ENCODE results near the gene CCDC30.
A peak's percentile ranks its signal among the peaks of the same experiment; 100 is the strongest.
"Not testable (repeated sequence)": the region's sequence is repeated elsewhere in the genome, so short reads cannot be mapped to it uniquely, and the experiment has no call there.

The CCDC30 gene

DNA sequence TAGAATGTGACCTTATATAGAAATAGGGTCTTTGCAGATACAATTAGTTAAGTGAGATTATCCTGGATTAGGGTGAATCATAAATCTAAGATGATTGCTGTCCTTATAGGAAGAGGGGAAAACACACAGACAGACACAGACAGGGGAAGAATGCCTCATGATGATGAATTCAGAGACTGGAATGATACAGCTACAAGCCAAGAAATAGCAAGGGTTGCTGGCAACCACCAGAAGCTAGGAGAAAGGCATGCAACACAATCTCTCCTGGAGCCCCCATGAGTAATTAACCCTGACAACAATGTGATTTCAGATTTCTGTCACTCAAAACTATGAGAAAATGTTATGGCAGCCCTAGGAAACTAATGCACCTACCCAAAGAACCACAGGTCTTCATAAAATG, 176.0 kb downstream of the CCDC30 start:
- DNase-seq (ENCODE audit: low read depth in 1 of 2, low spot score in 1 of 2), result no peak

DNA sequence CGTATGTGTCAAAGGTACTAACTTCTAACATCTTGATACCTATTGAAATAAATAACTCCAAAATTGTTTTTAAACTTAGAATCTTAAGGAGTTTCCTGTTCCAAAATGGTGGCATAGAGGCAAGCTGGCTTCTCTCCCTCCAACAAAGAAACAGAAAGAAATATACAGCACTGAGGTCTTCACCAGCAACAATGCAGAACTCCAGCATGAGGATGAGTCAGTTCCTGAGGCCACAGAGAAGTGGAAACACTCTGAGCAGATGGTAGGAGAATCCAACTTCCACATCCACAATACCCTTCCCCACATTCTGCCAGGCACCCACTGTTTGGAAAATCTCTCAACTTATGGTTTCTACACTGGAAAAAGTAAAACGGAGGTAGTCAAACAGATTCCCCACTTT, 183.0 kb downstream of the CCDC30 start:
- no peak for DNase-seq (ENCODE audit: low read depth in 1 of 2, low spot score in 1 of 2)

DNA sequence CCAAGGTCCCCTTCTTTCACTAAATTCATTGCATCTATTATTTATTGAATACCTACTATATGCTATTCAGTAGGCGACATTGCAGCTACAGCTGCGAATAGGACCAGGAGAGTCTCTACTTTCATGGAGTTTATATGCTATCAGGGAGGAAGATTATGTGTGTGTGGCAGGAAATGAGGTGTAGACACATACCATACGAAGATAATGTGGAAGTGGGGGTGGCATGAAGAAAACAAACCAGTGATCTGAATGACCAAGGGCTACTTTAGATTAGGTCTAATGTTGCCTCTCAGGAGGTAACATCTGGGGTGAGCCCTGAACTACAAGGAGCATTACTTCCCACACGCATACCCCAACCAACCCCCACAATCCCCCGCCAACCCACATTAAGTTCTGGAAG, 194.1 kb downstream of the CCDC30 start:
- DNase-seq (ENCODE audit: low read depth in 1 of 2, low spot score in 1 of 2), result no peak

DNA sequence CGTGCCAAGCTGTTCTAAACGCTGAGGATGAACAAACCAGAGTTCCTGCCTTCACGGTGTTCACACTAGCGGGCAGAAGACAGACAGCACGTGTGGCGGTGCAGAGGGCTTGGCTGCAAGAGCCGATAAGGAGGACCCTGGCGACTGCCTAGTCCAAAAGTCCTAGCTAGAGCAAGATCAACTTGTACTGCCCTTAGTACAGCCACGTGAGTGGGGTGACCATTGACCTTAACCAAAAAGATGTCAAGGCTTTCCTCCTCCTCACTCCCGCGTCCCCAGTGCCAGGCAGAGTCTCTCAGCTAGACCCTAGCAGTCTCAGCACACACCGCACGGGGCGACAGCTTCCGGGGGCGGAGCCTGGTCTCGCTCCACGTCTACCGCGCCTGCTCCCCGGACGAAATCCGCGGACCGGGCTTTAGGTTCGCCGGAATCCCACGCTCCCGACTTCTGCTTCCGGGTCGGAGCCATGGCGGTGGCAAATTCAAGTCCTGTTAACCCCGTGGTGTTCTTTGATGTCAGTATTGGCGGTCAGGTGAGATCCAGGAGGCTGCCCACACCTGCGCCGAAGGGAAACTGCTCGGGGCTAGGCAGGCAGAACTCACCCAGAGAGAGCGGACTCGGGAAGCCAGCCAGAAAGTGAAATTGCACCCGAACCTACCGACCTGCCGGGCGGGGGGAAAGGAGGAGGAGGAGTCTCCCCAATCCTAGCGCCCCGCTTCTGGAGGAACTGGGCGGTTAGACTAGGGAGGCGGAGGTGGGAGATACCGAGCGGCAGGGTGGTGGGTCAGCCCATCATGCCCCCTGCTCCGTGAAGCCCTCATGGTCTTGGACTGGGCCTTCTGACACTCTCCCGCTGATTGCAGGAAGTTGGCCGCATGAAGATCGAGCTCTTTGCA, 195.1 kb downstream of the CCDC30 start, which contains the start of gene PPIH:
TSS of gene PPIH (plus strand) at position 443 of the 896 bp plus-strand sequence. CDS start at position 467, 24 bp downstream.
- peak; percentile 92 to 93 for DNase-seq (ENCODE audit: low read depth in 1 of 2, low spot score in 1 of 2)

DNA sequence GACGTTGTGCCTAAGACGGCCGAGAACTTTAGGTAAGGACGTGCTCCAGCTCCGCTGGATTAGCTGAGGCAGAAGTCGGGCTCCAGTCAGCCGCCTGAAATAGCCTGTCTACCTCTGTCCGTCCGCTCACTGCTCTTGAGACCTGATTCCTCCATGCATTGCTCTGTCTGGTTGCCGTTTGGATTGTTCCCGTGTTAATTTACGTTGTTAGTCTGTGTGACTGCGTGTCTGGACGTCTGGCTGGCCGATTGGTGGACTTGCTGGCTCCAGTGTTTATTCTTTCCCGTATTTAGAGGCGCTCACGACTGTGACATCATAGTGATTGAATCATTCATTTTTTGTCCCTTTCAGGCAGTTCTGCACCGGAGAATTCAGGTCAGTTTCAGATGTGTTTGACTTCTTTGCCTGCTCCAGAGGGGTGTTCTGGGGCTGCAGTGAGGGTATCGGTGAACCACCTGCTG, 195.8 kb downstream of the CCDC30 start:
- DNase-seq (ENCODE audit: low read depth in 1 of 2, low spot score in 1 of 2), result no peak

DNA sequence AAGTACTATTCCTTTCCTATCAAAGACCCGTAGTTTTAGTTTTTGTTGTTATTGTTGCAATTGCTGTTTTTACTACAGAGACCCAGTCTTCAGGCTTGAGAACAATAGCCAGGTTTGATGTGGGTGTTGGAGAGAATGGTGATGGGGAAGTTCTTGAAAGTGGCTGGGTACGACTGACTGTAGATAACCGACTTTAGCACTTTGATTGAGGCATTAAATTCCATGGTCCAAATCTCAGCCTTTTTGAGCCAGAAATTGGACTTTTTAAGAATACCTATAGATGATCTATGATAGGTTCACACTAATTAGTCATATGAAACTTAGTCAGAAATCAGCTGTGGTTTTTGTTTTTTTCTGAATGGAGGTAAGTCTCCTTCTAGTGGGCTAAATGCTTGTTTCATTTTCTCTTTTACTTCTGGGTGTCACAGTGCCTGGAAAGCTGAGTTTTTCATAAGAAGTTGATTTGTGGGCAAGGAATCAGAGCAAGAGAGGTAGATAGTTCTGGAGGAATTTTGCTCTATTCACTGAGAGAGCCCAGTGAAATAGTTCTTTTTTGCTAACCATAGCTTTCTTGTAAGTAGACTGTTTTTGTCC, 197.9 kb downstream of the CCDC30 start:
- no peak for DNase-seq (ENCODE audit: low read depth in 1 of 2, low spot score in 1 of 2)

DNA sequence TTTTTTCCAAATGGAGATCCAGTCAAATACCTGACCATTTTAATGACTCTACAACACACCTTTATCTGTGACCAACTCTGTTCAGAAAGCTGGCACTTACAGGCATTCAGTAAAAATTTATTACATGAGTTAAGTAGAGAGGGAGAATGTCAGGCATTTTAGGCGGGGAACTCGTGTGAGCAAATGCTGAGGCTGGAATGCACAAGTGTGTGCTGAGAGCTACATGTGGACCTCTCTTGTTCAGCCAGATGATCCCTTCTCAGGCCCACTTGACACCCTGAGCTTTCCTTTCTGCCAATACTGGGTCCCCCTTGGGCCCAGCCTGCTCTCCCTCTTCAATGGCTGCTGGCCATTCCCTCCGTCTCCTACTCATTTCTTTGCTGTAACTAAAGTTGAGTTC, 206.8 kb downstream of the CCDC30 start:
- no peak for DNase-seq (ENCODE audit: low read depth in 1 of 2, low spot score in 1 of 2)

DNA sequence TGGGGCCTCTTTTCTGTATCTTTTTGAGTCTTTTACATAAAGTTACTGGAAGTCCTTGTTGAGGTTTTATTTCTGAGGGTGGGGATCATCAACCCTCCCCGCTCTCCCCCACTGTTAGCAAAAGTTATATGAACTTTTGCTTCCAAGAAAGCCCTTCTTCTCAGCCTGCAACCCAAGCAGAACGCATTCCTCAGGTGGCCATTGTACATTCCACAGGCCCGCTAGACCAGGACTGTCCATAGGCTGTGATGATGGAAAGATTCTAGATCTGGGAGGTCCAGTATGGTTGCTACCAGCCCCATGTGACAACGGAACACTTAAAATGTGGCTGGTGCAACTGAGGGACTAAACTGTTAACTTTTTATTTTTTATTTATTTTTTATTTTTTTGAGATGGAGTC, 207.3 kb downstream of the CCDC30 start:
- DNase-seq (ENCODE audit: low read depth in 1 of 2, low spot score in 1 of 2), result no peak

DNA sequence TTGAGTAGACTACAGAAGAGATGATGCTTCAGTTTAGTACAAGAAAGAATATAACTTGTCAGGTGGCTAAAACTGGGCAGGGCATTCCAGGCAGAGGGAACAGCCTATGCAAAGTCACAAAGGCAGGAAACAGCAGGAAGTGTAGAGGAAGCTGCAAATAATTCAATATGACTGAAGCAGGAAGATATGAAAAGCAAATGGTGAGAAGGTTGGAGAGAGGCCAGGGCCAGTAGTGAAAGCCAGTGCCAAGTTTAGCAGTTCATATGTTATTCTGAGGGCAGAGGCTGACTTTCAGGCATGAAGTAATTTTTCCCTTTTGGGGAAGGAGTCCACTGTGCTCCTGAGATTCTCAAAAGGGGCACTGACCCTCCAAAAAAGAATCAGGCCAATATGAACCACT, 211.1 kb downstream of the CCDC30 start:
- DNase-seq (ENCODE audit: low read depth in 1 of 2, low spot score in 1 of 2), result no peak

DNA sequence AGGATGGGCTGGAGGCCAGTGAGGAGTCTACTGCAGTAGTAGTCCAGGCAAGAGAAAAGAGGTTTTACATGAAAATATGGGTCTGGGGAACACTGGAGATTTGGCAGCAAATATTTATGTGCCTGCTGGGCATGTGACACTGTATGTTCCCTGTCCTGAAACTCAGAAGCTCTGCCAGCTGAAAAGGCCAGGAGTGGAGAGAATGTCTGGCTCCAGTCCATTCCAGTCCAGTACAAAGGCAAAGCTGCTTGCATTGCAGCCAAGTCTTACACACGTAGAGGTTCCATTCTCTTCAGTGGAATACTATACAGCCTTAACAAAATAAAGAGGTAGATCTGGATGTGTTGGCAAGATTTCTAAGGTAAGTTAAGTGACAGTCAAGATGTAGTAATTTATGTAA, 211.6 kb downstream of the CCDC30 start:
- no peak for DNase-seq (ENCODE audit: low read depth in 1 of 2, low spot score in 1 of 2)

DNA sequence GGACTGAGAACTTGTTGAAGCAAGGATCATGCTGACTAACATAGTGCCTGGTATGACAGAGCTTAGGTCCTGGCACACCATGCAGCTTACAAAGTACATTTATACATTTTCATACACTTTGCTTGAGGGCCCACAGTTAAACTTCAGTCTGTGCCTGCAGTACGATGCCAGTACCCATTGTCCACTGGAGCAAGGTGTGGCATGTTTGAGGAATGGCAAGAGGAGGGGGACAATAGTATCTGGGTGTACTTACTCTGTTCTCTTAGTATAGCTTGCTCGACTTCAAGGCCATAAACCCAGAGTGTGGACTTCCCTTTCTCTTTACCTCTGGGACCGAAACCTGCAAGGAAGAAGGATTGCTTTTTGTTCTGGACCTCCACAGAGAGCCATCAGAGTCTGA, 212.4 kb downstream of the CCDC30 start:
- DNase-seq (ENCODE audit: low read depth in 1 of 2, low spot score in 1 of 2), result no peak

DNA sequence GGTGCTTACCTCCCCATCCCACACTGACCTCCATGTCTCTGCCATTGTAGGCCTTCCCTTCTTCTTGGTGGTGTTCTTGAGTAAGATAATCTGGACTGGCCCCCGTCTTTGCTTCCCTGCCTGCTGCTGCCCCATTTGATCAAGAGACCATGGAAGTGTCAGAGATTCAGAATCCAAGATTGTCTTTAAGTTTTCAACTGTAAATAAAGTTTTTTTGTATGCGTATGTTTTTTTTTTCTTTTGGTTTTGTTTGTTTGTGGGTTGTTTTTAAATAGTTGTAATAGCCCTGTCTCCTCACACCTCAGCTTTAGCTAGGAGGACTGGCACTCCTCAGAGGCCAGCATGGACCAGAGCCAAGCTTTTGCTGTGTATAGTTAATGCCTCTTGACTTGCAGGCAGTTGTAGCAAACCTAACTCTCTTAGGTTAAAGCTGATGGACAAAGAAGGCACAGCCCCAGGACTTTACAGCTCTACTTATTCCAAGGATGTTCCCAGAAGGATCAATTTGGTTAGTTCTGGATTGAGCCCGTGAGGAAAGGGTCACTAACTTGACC, 213.5 kb downstream of the CCDC30 start:
- DNase-seq (ENCODE audit: low read depth in 1 of 2, low spot score in 1 of 2), result no peak

DNA sequence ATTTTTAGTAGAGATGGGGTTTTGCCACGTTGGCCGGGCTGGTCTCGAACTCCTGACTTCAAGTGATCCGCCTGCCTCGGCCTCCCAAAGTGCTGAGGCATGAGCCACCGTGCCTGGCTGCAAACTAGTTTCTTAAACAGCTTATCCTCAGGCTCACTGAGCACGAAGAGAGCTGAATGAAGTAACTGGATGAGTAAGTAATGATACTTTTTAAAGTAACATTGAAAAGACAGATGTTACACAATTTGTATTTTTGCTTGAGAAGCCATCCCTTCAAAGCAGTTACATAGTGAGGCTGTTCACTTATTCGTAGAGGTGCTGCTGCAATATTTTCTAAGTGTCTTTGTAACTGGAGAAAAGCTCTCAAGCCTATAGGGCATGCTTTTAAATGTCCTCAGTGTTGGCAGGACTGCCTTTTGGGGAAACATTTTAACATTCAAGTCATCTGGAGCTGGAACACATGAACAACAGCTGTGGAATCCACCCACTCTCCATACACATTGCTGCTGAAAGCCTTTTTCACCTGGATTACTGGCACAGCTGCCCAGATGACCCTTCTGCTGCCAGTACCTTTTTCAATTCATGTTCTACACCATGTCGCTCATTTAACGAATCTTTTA, 216.4 kb downstream of the CCDC30 start:
- DNase-seq (ENCODE audit: low read depth in 1 of 2, low spot score in 1 of 2), result no peak

DNA sequence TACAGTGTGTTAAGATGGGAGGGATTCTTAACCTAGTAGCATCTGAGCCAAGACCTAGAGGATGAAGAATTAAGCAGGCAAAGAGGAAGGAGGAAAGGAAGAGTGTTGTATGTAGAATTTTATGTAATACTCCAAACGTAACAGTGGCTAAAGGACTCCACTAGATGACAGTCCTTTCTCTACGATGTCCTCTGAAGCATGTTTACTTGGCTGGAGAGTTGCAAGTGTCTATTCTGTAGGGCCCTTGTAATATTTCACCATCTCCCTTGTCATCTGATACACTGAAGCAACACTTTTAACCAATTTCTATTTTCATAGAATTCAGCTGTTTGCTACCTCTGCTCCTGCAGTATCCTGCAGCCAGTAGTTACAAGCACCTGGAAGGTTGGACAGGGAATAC, 217.0 kb downstream of the CCDC30 start:
- no peak for DNase-seq (ENCODE audit: low read depth in 1 of 2, low spot score in 1 of 2)

DNA sequence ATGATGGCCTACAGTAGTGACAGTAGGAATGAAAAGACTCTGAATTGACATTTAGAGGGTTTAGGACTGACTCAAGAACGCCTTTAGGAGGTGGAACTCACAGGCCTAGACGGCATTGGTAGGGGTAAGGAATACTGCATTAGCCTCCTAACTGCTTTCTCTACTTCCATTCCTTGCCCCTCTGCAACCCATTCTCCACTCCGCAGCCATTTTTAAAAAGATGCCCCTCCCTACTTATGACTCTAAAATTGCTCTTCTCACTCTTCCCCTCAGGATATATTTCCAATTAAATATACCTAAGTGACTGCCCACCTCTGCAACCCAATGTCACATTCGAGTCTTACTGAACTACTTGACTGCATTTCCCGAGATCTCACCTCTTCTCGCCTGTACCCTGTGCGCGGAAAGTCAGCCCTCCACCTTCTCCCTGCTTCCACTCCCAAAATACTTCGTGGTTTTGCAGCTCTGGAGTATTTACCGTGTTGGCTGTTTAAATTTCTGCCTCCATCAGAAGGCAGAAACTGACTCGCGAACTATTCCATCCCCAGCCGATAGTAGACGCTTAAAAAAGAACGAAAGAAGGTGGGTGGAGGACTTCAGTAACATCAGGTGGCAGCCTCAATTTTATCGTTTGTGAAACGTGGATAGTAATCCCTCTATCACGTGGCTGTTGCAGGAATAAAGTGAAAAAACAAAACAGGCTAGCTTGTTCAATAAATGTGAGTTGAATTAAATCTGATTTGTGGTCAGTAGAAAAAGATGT, 218.0 kb downstream of the CCDC30 start:
- DNase-seq (ENCODE audit: low read depth in 1 of 2, low spot score in 1 of 2), result no peak

DNA sequence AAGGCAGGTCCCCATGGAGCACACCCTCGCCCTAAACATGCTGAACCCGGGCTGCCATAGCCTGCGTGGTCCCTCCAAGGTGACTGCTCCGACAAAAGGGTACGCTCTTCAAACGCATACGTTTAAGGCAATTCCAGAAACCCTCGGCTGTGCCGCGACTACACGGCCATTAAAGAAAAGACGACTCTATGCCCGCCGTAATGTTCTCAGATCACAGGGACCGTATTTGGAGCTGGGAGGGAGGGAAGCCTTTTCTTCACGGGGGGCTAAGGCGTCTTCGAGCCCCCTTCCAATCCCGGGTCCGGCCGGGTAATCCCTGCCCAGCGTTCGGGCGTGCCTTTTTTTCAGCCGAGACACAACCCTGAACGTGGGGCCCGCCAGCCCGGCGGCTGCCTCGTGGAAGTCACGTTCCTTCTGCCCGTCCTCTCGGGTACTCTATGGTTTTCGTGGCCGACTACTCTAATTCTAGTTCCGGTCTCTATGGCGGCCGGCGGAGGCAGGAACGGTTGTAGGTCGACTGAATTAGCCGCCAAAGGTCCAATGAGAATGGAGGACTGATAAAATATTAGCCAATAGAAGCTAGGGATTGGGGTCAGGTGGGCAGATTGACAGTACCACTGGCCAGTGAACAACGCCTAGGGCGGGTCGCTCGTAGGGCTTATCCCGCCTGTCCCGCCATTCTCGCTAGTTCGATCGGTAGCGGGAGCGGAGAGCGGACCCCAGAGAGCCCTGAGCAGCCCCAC, 218.8 kb downstream of the CCDC30 start, which contains the start of gene YBX1:
TSS of gene YBX1 (plus strand) at position 678 of the 743 bp plus-strand sequence. CDS start 148 bp downstream, outside the sequence.
- peak; percentile 86 to 88 for DNase-seq (ENCODE audit: low read depth in 1 of 2, low spot score in 1 of 2)

DNA sequence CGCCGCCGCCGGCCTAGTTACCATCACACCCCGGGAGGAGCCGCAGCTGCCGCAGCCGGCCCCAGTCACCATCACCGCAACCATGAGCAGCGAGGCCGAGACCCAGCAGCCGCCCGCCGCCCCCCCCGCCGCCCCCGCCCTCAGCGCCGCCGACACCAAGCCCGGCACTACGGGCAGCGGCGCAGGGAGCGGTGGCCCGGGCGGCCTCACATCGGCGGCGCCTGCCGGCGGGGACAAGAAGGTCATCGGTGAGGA, 219.3 kb downstream of the CCDC30 start:
- DNase-seq (ENCODE audit: low read depth in 1 of 2, low spot score in 1 of 2), result not testable (repeated sequence)

DNA sequence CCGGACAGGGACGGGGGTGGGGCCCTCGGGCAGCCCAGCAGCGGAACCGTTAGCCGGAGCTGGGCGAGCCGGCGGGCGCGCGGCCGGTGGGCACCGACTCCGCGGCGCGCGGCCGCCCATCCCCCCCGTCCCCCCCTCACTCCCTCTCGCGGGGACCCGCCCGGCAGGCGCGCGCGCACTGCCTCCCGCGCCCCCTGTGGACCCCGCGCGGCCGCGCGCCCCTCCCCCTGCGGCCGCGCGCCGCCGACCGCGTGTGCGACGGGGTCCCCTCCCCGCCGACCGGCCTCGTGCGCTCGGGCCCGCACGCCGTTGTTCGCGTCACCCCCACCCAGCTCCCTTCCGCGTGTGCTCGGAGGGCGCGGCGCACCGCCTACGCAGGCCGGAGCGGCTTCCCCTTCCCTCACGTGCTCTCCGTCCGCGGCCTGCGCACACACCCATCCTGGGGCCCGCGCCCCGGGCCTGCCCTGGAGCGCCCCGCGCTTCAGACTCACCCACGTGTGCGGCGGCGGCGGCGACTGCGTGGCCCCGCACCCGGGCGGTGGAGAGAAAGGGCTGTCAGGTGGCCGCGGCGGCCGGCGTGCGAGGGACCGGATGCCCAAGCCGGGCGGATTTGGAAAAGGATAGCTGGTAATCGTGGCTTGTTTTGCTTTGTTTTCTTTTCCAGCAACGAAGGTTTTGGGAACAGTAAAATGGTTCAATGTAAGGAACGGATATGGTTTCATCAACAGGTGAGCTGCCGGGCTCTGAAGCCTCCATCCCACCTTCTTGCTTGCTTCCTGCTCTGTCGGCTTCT, 219.8 kb downstream of the CCDC30 start:
- peak; percentile 17 to 50 for DNase-seq (ENCODE audit: low read depth in 1 of 2, low spot score in 1 of 2)

DNA sequence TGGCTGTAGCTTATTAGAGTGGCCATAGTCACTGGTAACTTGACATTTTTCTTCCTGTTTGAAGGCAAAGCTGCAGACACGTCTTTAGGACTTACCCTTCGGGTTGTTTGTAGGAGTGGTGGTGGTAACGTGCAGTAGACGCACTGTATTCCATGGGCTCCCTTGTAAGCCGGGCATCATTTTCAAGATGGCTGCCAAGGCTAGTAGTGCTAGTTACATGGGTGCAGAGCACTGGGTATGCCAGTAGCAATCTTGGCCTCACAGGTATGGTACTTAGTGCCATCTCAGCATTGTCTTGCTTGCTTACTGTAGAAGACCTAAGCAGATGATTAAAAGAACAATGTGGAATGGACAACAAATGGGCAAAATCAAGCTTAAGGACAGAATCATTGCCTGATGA, 221.1 kb downstream of the CCDC30 start:
- DNase-seq (ENCODE audit: low read depth in 1 of 2, low spot score in 1 of 2), result no peak

DNA sequence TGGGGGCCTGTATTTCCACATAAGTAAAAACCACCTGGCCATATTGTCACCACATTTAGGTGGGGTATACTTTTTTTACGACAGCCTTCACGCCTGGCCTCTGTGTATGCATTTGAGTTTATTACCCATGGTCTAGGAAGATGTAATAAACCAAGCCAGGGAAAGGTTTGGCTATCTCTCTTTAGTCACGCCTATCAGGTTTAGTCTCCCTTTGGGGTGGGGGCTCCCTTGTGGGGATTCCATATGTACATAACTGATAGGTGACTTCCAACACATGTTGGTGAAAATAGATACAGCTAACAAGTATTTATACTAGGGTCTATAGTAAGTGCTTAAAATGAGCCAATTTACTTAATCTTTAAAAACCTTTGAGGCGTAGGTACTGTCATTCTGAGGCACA, 223.3 kb downstream of the CCDC30 start:
- no peak for DNase-seq (ENCODE audit: low read depth in 1 of 2, low spot score in 1 of 2)

All from activated T-helper 1 cell treated with anti-CD3 and anti-CD28 coated beads, Interleukin-2, amount 50 U/mL, for 16 hours (primary cell).